ENCODE data around the gene IGFBP5. TPM values are rescaled to one million over a fixed set of nuclear protein-coding genes. Genes with fewer than 3 reads are reported as not detected.

Gene IGFBP5
- total RNA-seq = 1 to 10 TPM; 1.4 to 3.3 TPM

GRCh38 chr2:216695401-216695821 is at the start of gene IGFBP5:
TSS of gene IGFBP5 (minus strand) at chr2:216695549. CDS start at chr2:216694775, 774 bp downstream.

GRCh38 chr2:216632952-216633615 is 62.3 kb downstream of the IGFBP5 start, which contains the start of gene IGFBP2:
TSS of gene IGFBP2 (plus strand) at chr2:216633420. CDS start at chr2:216633524, 104 bp downstream.

Other genes starting within 250 kb of the IGFBP5 start
- gene RPL37A, start 196.7 kb downstream of the IGFBP5 start, total RNA-seq = 100 to 1,000 TPM; 601 to 699 TPM
- under 1 TPM; 0.67 to 0.69 TPM for gene IGFBP2, start 62.1 kb downstream of the IGFBP5 start, total RNA-seq
- not detected for gene TNP1, start 164.5 kb upstream of the IGFBP5 start, total RNA-seq

Measured in melanocyte of skin (primary cell).